OCI-LY3 (cell line): ENCODE measurements around the gene ZEB1.
"Not testable (repeated sequence)": the region's sequence is repeated elsewhere in the genome, so short reads cannot be mapped to it uniquely, and the experiment has no call there.

Source experiments
- H2AFZ ChIP-seq: fragments of 200-600, 300-600 bp; shearing (Covaris generic); 2 replicates; pipeline ENCODE4 v1.6.0; 2014; ENCODE audit warnings: antibody characterized with exemption, low read depth, low read length
- H3K27ac ChIP-seq: fragments of 200-600, 300-600 bp; sonication (generic); 2 replicates; pipeline ENCODE4 v1.5.1; 2014; ENCODE audit warnings: mild to moderate bottlenecking, low read length, moderate library complexity, mixed read lengths
- H3K27me3 ChIP-seq: fragments of 200-600, 300-600 bp; sonication (generic); 2 replicates; pipeline ENCODE4 v1.6.1; 2014; ENCODE audit warnings: low read depth, low read length, mixed read lengths
- H3K36me3 ChIP-seq: fragments of 200-600, 300-600 bp; sonication (generic); replicated peaks from 2 replicates; pipeline ENCODE3; 2014; ENCODE audit warnings: low read depth, low read length, mixed read lengths
- H3K4me1 ChIP-seq: fragments of 300-600, 200-600 bp; sonication (generic); 2 replicates; pipeline ENCODE4 v1.6.1; 2014; ENCODE audit warnings: low read length, mixed read lengths
- H3K4me2 ChIP-seq: fragments of 200-600, 300-600 bp; sonication (generic); 2 replicates; pipeline ENCODE4 v1.6.1; 2014; ENCODE audit warnings: low read length, mixed read lengths
- H3K4me3 ChIP-seq: fragments of 300-600, 200-600 bp; sonication (generic); 2 replicates; pipeline ENCODE4 v1.5.1; 2014; ENCODE audit warnings: antibody characterized with exemption, mild to moderate bottlenecking, low read length, moderate library complexity
- H3K79me2 ChIP-seq: fragments of 300-600, 200-600 bp; shearing (Covaris generic); 2 replicates; pipeline ENCODE4 v1.6.1; 2014; ENCODE audit warnings: mild to moderate bottlenecking, low read length, mixed read lengths
- H3K9ac ChIP-seq: fragments of 300-600, 200-600 bp; shearing (Covaris generic); 2 replicates; pipeline ENCODE4 v1.6.0; 2014; ENCODE audit warnings: mild to moderate bottlenecking, low read length, moderate library complexity
- H3K9me3 ChIP-seq: fragments of 200-600, 300-600 bp; shearing (Covaris generic); 2 replicates; pipeline ENCODE4 v1.6.1; 2014; ENCODE audit warnings: low read length, mixed read lengths; ENCODE audit not compliant: insufficient read depth
- H4K20me1 ChIP-seq: fragments of 200-600, 300-600 bp; sonication (generic); 2 replicates; pipeline ENCODE4 v1.6.1; 2016; ENCODE audit warnings: low read length, mixed read lengths; ENCODE audit not compliant: insufficient read depth
- EZH2phosphoT487 ChIP-seq: fragments of 200-600 bp; shearing (Covaris generic); IDR thresholded peaks from 2 replicates; pipeline ENCODE4 v1.6.1; 2018; ENCODE audit warnings: antibody characterized with exemption, mixed run types, low read depth
- TF ChIP-seq, protein P1 (sequence below): fragments of 200-600, 300-600 bp; sonication (generic); IDR thresholded peaks from 2 replicates; pipeline ENCODE4 v1.5.1; 2014; ENCODE audit warnings: antibody characterized with exemption, low read length, low read depth

The ZEB1 gene

DNA sequence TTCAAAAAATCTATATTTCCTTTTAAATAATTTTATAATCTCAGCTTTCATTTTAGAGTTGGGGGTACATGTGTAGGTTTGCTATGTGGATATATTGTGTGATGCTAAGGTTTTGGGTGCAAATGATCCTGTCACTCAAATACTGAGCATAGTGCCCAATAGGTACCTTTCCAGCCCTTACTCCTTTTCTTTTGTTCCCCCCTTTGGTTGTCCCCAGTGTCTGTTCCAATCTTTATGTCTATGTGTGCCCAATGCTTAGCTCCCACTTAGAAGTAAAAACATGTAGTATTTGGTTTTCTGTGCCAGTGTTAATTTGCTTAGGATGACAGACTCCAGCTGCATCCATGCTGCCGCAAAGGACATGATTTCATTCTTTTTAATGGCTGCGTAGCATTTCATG lies 103.6 kb downstream of the ZEB1 start:
- H3K4me3 ChIP-seq: no peak overlapping the region
- H4K20me1 ChIP-seq: peaks cover 84% of the 10 kb centered on the region
- H2AFZ ChIP-seq: no peak overlapping the region
- peaks cover 99% of the 10 kb centered on the region for H3K79me2 ChIP-seq
- no peaks in the 10 kb centered on the region for H3K27me3 ChIP-seq
- peaks cover 8% of the 10 kb centered on the region for H3K36me3 ChIP-seq
- no peak overlapping the region for H3K4me2 ChIP-seq
- no peak overlapping the region for H3K27ac ChIP-seq
- no peaks in the 10 kb centered on the region for H3K9me3 ChIP-seq
- no peak overlapping the region for H3K9ac ChIP-seq
- peaks cover 21% of the 10 kb centered on the region for H3K4me1 ChIP-seq
- no peak for TF ChIP-seq EZH2phosphoT487
- TF ChIP-seq, protein P1, sequence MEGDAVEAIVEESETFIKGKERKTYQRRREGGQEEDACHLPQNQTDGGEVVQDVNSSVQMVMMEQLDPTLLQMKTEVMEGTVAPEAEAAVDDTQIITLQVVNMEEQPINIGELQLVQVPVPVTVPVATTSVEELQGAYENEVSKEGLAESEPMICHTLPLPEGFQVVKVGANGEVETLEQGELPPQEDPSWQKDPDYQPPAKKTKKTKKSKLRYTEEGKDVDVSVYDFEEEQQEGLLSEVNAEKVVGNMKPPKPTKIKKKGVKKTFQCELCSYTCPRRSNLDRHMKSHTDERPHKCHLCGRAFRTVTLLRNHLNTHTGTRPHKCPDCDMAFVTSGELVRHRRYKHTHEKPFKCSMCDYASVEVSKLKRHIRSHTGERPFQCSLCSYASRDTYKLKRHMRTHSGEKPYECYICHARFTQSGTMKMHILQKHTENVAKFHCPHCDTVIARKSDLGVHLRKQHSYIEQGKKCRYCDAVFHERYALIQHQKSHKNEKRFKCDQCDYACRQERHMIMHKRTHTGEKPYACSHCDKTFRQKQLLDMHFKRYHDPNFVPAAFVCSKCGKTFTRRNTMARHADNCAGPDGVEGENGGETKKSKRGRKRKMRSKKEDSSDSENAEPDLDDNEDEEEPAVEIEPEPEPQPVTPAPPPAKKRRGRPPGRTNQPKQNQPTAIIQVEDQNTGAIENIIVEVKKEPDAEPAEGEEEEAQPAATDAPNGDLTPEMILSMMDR: no peak

DNA sequence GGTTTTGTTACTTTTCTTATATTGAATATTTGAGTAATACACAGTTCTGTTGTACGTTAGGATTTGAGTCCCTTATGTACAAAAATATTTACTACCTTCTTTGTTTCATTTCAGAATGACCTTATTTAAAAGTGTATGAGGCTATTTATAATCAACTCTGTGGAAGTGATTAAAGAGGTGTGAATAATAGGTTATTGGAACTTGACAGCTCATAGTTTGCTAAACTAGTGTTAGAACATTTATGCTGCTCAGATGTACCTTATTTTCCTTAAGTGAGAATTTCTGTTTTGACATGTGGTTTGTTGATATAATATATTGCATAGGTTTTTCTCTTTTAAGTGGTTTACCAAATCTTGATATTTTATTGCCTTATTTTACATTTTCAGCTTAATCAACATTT lies 105.5 kb downstream of the ZEB1 start:
- Histone ChIP-seq H3K9me3 (no peaks in the 10 kb centered on the region), H4K20me1 (peaks cover 85% of the 10 kb centered on the region), H2AFZ (no peak overlapping the region), H3K27me3 (no peaks in the 10 kb centered on the region), H3K79me2 (peaks cover 100% of the 10 kb centered on the region), H3K9ac (no peak overlapping the region), H3K36me3 (peaks cover 8% of the 10 kb centered on the region), H3K4me3 (no peak overlapping the region), H3K4me1 (peaks cover 31% of the 10 kb centered on the region), H3K27ac (no peak overlapping the region), H3K4me2 (no peak overlapping the region)
- no peak for TF ChIP-seq EZH2phosphoT487
- TF ChIP-seq, protein P1: no peak

DNA sequence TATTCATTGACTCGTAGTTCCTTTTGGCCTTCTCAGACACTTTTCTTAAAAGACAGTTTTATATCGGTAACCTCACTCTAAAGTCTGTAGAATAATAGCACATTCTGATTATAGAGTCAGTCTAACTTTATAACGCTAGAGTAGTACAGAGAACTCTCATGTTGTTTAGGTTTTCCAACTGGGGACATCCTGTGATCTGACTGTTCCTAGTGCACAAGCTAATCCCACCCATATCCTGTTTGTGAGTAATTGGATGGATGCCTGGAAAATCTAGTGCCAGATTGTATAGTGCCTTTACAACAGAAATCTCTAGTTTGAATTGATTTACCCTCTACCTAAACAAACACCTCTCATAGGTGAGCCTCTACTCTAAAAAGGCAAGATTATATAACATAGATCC lies 107.4 kb downstream of the ZEB1 start:
- Histone ChIP-seq H3K9me3 (no peaks in the 10 kb centered on the region), H3K9ac (no peak overlapping the region), H3K4me1 (peaks cover 21% of the 10 kb centered on the region), H3K4me3 (no peak overlapping the region), H3K27ac (no peak overlapping the region), H4K20me1 (peaks cover 78% of the 10 kb centered on the region), H3K36me3 (peaks cover 6% of the 10 kb centered on the region), H3K79me2 (peaks cover 96% of the 10 kb centered on the region), H3K27me3 (no peaks in the 10 kb centered on the region), H3K4me2 (no peak overlapping the region), H2AFZ (no peak overlapping the region)
- no peak for TF ChIP-seq EZH2phosphoT487

DNA sequence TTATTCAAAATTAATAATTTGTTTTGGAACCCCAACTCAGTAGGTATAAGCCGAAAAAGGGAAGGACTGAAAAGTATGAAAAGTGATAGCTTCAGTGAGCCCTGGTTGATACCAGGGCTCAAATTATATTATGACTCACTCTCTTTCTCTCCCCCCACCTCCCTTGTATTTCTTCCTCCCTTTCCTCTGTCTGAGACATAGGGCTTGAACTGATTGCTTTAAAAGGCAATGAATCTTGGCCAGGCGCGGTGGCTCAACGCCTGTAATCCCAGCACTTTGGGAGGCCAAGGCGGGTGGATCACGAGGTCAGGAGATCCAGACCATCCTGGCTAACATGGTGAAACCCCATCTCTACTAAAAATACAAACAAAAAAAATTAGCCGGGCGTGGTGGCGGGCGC lies 108.3 kb downstream of the ZEB1 start:
- not testable (repeated sequence) for H3K9ac ChIP-seq, H3K4me3 ChIP-seq, H3K27me3 ChIP-seq, H3K4me2 ChIP-seq, H2AFZ ChIP-seq, H3K9me3 ChIP-seq, H3K36me3 ChIP-seq, H3K27ac ChIP-seq
- H3K4me1 ChIP-seq: peaks cover 16% of the 10 kb centered on the region
- peaks cover 69% of the 10 kb centered on the region for H4K20me1 ChIP-seq
- H3K79me2 ChIP-seq: peaks cover 96% of the 10 kb centered on the region

DNA sequence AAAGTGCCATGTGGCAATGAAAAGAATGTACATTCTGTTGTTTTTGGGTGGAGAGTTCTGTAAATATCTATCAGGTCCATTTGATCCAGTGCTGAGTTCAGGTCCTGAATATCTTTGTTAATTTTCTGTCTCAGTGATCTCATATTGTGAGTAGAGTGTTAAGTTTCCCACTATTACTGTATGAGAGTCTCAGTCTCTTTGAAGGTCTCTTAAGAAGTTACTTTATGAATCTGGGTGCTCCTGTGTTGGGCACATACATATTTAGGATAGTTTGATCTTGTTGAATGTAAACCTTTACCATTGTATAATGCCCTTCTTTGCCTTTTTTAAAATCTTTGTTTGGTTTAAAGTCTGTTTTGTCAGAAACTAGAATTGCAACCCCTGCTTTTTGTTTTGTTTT lies 109.5 kb downstream of the ZEB1 start:
- Histone ChIP-seq H3K79me2 (peaks cover 95% of the 10 kb centered on the region), H3K4me2 (peak overlapping the region; percentile 0; the same call in 1 of the 2 replicates), H4K20me1 (peaks cover 72% of the 10 kb centered on the region), H3K4me1 (peaks cover 16% of the 10 kb centered on the region)
- not testable (repeated sequence) for H3K9me3 ChIP-seq, H3K27ac ChIP-seq, H2AFZ ChIP-seq, H3K36me3 ChIP-seq, H3K4me3 ChIP-seq, H3K27me3 ChIP-seq, H3K9ac ChIP-seq
